Astrocyte of the spinal cord (primary cell): ENCODE measurements around the gene FAM219B.
"Not testable (repeated sequence)": the region's sequence is repeated elsewhere in the genome, so short reads cannot be mapped to it uniquely, and the experiment has no call there.

Experiments used
- DNase-seq: peaks from one replicate; pipeline ENCODE4 v3.0.0; 2011; ENCODE audit warnings: low read depth, low spot score
- H3K4me3 ChIP-seq: 2 replicates; pipeline ENCODE4 v1.5.1; 2011; ENCODE audit warnings: low read depth, mild to moderate bottlenecking, low read length, moderate library complexity
- in situ Hi-C: cut with HindIII; loops from 2 replicates; pipeline ENCODE4 v1.10.0; 2017; ENCODE audit warnings: low sequenced_read_pairs
- TF ChIP-seq, protein P1 (sequence below): IDR thresholded peaks from 2 replicates; pipeline ENCODE4 v1.5.1; 2012; ENCODE audit warnings: low read depth, mild to moderate bottlenecking, low read length, inconsistent platforms

Gene FAM219B

DNA sequence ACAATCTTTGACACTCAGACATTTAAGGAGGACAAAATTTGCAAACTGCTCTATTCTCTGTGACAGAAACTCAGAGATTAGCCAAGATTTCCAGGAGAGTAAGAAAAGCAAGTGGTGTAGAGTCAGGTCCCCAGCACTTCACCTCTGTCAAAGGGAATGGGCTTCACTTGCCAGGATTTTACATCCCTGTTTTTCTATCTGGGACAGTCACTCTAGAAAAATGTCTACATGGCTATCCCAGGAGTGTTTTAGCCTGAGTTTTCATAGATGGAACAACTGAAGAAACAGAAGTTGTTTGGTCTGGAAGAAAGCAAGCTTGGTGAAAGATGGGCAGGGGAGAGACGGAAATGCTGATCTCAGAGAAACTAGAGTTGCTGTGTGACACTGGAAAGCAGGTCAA is 3.0 kb downstream of the FAM219B start:
- TF ChIP-seq, protein P1, sequence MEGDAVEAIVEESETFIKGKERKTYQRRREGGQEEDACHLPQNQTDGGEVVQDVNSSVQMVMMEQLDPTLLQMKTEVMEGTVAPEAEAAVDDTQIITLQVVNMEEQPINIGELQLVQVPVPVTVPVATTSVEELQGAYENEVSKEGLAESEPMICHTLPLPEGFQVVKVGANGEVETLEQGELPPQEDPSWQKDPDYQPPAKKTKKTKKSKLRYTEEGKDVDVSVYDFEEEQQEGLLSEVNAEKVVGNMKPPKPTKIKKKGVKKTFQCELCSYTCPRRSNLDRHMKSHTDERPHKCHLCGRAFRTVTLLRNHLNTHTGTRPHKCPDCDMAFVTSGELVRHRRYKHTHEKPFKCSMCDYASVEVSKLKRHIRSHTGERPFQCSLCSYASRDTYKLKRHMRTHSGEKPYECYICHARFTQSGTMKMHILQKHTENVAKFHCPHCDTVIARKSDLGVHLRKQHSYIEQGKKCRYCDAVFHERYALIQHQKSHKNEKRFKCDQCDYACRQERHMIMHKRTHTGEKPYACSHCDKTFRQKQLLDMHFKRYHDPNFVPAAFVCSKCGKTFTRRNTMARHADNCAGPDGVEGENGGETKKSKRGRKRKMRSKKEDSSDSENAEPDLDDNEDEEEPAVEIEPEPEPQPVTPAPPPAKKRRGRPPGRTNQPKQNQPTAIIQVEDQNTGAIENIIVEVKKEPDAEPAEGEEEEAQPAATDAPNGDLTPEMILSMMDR = no peak
- no peak for DNase-seq
- H3K4me3 ChIP-seq = no peak overlapping the region
- in situ Hi-C loops = no loop called here

DNA sequence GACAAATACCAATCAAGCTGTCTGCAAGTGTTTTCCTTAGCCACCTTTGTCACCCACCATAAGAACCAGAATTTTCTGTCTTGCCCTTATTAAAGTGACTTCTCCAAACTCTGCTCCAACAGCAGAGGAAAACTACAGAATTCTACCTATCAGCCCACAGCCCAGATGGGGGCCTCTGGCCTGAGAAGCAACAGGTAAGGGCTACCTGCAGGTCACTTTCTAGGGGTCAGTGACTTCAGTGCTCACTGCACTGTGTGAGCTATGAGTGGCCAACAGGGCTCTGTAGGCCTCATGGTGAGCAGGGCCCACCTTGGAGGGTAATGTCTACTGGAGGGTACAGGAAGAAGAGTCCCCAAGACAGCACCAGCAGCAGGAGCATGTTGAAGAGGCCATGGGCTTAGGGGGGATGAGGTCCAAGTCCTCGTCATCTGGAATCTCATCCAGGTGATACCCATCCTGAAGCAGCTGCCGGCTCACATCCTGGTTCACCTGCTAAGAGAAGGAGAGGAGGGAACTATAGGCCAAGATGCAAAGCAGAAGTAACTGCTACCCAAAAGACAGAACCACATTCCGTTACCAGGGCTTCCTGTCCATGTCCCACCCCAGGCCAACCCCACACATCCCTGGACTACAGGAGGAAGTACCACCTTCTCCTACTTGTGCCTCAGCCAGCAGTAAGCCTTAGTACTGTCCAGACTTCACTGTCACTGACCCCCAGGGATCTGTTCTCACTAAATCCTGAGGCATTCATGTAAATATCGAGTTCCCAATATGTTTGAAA is 4.2 kb downstream of the FAM219B start:
- no peak overlapping the region for H3K4me3 ChIP-seq
- TF ChIP-seq, protein P1 = no peak
- in situ Hi-C loops = no loop called here
- no peak for DNase-seq

DNA sequence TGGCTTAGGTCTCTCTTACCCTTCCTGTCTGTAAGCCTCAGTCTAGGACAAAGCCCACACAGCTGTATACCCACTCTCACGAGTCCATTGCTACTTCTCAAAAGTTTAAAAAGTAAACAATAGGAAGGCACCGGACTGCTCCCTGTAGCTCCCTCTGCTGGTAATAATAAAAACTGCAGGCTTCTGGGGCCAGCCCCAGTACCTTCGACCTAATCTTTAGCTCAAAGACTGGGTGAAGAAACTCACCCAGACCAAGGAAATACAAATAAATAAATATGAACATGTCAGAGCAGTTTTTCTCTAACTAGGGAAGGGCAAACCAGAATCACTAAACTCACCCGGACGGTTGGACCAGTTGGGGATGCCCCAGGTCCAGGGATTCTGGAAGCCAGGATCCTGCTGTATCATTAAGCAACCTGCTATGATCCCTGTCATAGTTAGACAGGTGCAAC is 5.0 kb downstream of the FAM219B start:
- H3K4me3 ChIP-seq = no peak overlapping the region
- in situ Hi-C loops = no loop called here
- TF ChIP-seq, protein P1 = peak; percentile 89
- DNase-seq = peak; percentile 63

DNA sequence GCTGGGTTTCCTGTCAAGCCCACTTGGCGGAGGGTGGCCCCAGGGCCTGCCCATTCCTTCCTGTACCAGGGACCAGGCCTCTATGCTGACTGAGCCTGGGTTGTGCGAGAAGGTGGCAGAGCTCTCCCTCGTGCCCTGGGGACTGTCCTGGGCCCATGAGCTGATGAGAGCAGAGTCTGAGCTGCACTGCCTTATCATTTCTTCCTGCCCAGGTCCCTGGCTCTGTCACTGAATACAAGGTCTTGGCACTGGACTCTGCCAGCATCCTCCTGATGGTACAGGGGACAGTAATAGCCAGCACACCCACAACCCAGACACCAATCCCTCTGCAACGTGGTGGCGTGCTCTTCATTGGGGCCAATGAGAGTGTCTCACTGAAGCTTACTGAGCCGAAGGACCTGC is 9.3 kb downstream of the FAM219B start:
- in situ Hi-C loops = no loop called here
- TF ChIP-seq, protein P1 = no peak

DNA sequence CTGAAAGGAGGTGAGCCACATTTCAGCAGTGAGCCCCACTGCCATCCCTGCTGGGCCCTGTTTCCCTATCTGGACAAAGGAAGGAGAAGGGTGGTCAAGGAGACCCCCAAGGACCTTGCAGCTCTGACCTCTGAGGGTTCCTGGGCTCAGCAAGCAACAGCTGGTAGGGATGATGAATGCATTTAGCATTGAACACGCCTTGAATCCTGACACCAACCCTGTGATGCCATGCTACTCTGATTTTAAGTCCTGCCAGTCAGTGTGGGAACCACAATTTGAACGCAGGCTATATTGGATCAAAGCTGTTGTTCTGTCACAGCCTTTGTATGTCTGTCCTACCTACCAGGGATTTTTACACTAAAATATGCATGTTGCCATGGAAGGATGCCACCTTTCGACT is 10.3 kb downstream of the FAM219B start:
- DNase-seq = no peak
- H3K4me3 ChIP-seq = no peak overlapping the region
- TF ChIP-seq, protein P1 = no peak
- in situ Hi-C loops = no loop called here

More for the DNA sequence above, 9.3 kb downstream of the FAM219B start:
- DNase-seq = no peak
- no peak overlapping the region for H3K4me3 ChIP-seq

DNA sequence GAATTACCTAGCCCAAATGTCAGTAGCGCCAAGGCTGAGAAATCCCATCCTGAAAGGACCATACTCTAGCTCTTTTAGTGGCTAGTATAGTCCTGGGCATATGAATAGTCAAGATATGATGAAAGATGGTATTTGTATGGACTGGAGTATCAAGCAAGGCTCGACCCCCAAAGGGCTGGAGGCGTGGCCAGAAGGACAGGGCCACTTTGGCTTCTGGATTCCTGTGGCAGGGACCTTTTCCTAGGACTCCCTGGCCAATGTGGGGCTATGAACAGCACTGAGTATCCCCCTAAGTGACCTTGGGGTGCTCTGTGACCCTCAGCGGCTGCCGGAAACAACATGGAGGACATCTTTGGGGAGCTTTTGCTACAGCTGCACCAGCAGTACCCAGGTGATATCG is 10.8 kb downstream of the FAM219B start:
- in situ Hi-C loops = no loop called here
- TF ChIP-seq, protein P1 = no peak
- DNase-seq = no peak

DNA sequence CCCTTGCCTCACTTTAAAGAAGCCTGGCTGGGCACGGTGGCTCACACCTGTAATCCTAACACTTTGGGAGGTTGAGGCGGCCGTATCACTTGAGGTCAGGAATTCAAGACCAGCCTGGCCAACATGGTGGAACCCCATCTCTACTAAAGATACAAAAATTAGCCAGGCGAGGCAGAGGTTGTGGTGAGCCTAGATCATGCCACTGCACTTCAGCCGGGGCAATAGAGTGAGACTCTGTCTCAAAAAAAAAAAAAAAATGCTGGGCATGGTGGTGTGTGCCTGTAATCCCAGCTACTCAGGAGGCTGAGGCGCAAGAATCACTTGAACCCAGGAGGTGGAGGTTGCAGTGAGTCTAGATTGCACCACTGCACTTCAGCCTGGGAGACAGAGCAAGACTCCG is 12.3 kb downstream of the FAM219B start:
- H3K4me3 ChIP-seq, in situ Hi-C loops, DNase-seq: not testable (repeated sequence)

More for the DNA sequence above, 10.8 kb downstream of the FAM219B start:
- H3K4me3 ChIP-seq = no peak overlapping the region
